Limb (tissue), 2 donors: ENCODE measurements around the gene TRABD2B.

ENCODE experiments used
- DNase-seq, 2 donors: peaks; one replicate each; pipeline ENCODE4 v3.0.0-alpha.2; 2016; ENCODE audit errors: extremely low spot score in 2 of 2

Gene TRABD2B

GRCh38 chr1:47759251-47759935 lies 237.8 kb downstream of the TRABD2B start:
- DNase-seq, result no peak

GRCh38 chr1:47758341-47759250 lies 238.6 kb downstream of the TRABD2B start:
- peak in 1 of 2 donors; percentile 29 for DNase-seq

- peak in 1 of 2 donors; percentile 16 for DNase-seq
These were observed 239.8 kb downstream of the TRABD2B start for GRCh38 chr1:47757226-47757975.

GRCh38 chr1:47756411-47756810 lies 240.8 kb downstream of the TRABD2B start:
- peak in 1 of 2 donors; percentile 27 for DNase-seq

GRCh38 chr1:47756006-47756405 lies 241.2 kb downstream of the TRABD2B start:
- peak in 1 of 2 donors; percentile 24 for DNase-seq

- DNase-seq, result peak in 1 of 2 donors; percentile 50
These were observed 241.8 kb downstream of the TRABD2B start for GRCh38 chr1:47755101-47755990.

GRCh38 chr1:47754221-47754620 lies 243.0 kb downstream of the TRABD2B start:
- no peak for DNase-seq

GRCh38 chr1:47753808-47754207 lies 243.4 kb downstream of the TRABD2B start:
- no peak for DNase-seq

GRCh38 chr1:47752559-47752958 lies 244.6 kb downstream of the TRABD2B start:
- DNase-seq, result no peak

GRCh38 chr1:47751996-47752451 lies 245.2 kb downstream of the TRABD2B start:
- peak; percentile 57 to 69 for DNase-seq

- DNase-seq, result no peak
These were observed 246.0 kb downstream of the TRABD2B start for GRCh38 chr1:47751193-47751592.

- no peak for DNase-seq
These were observed 251.2 kb downstream of the TRABD2B start for GRCh38 chr1:47745715-47746609.

- no peak for DNase-seq
These were observed 254.1 kb downstream of the TRABD2B start for GRCh38 chr1:47742890-47743760.

GRCh38 chr1:47738560-47739182 lies 258.5 kb downstream of the TRABD2B start:
- DNase-seq, result peak; percentile 80 to 83

- DNase-seq, result no peak
These were observed 264.7 kb downstream of the TRABD2B start for GRCh38 chr1:47732489-47732888.

GRCh38 chr1:47731730-47732129 lies 265.5 kb downstream of the TRABD2B start:
- no peak for DNase-seq

- DNase-seq, result no peak
These were observed 267.5 kb downstream of the TRABD2B start for GRCh38 chr1:47729685-47730084.

- no peak for DNase-seq
These were observed 269.5 kb downstream of the TRABD2B start for GRCh38 chr1:47727697-47728085.
